ENCODE measurements around the gene FUS. TPM values are rescaled to one million over a fixed set of nuclear protein-coding genes. Genes with fewer than 3 reads are reported as not detected.
"Not testable (repeated sequence)": the region's sequence is repeated elsewhere in the genome, so short reads cannot be mapped to it uniquely, and the experiment has no call there.

Gene FUS
- total RNA-seq, 1 experiment from 2014 or later = 770 TPM

GRCh38 chr16:31194898-31195297 lies 15.0 kb downstream of the FUS start:
- ATAC-seq = no peak
- CTCF ChIA-PET = no interaction called here
- Mint-ChIP-seq H3K4me3 (no peak overlapping the region), H3K27me3 (ENCODE audit: low read depth) (no peaks in the 10 kb centered on the region), H3K4me1 (peaks cover 7% of the 10 kb centered on the region; the same call in 1 of the 2 replicates), H3K36me3 (peaks cover 71% of the 10 kb centered on the region), H3K27ac (no peak overlapping the region), H3K9me3 (no peaks in the 10 kb centered on the region)
- TF ChIP-seq GABPB1 (CRISPR knock-in tag; IDR thresholded peaks at IDR 0.05) = no peak
- no peak for TF ChIP-seq NR1H2 (CRISPR knock-in tag; IDR thresholded peaks at IDR 0.05)
- no peak for TF ChIP-seq ARID4B (CRISPR knock-in tag; IDR thresholded peaks at IDR 0.05; ENCODE audit: borderline replicate concordance)
- TF ChIP-seq ZNF263 (CRISPR knock-in tag; IDR thresholded peaks at IDR 0.05; ENCODE audit: low read depth) = no peak
- TF ChIP-seq MYBL2 (CRISPR knock-in tag; IDR thresholded peaks at IDR 0.05) = no peak
- TF ChIP-seq ZMAT4 (CRISPR knock-in tag; IDR thresholded peaks at IDR 0.05) = no peak
- no peak for TF ChIP-seq ETV6 (CRISPR knock-in tag; IDR thresholded peaks at IDR 0.05)
- no peak for TF ChIP-seq SOX15 (CRISPR knock-in tag; IDR thresholded peaks at IDR 0.05)
- TF ChIP-seq KAT7 (CRISPR knock-in tag; IDR thresholded peaks at IDR 0.05; ENCODE audit: borderline replicate concordance) = no peak
- no peak for DNase-seq (ENCODE audit: low spot score)
- POLR2A ChIA-PET = interaction anchor here (1.3 kb wide), 1 partner anchor 15 kb away, joined by 7 read pairs; the partner anchor contains the start of gene FUS

GRCh38 chr16:31195861-31196260 lies 15.9 kb downstream of the FUS start:
- CTCF ChIA-PET; DNase-seq (ENCODE audit: low spot score); POLR2A ChIA-PET; H3K9me3 Mint-ChIP-seq; H3K4me3 Mint-ChIP-seq; H3K27ac Mint-ChIP-seq; ATAC-seq; H3K27me3 Mint-ChIP-seq (ENCODE audit: low read depth): not testable (repeated sequence)
- Mint-ChIP-seq H3K4me1 (peaks cover 10% of the 10 kb centered on the region; the same call in 1 of the 2 replicates), H3K36me3 (peaks cover 62% of the 10 kb centered on the region)

GRCh38 chr16:31196324-31197088 lies 16.6 kb downstream of the FUS start:
- TF ChIP-seq NFATC4 (CRISPR knock-in tag; IDR thresholded peaks at IDR 0.05) (0 out of 2 replicates have a peak, but pooled peaks have one; percentile 36), SMAD3 (CRISPR knock-in tag; IDR thresholded peaks at IDR 0.05; ENCODE audit: borderline replicate concordance) (no peak)
- Mint-ChIP-seq H3K27ac (no peak overlapping the region), H3K9me3 (no peaks in the 10 kb centered on the region), H3K27me3 (ENCODE audit: low read depth) (no peaks in the 10 kb centered on the region), H3K4me1 (peaks cover 17% of the 10 kb centered on the region), H3K36me3 (peaks cover 55% of the 10 kb centered on the region), H3K4me3 (no peak overlapping the region)
- ChIA-PET CTCF (no interaction called here), POLR2A (interaction anchor here (1.4 kb wide), 1 partner anchor 79 kb away, joined by 4 read pairs; the partner anchor contains the start of gene KAT8)
- DNase-seq (ENCODE audit: low spot score) (no peak), ATAC-seq (no peak)

- H3K9me3 Mint-ChIP-seq = no peaks in the 10 kb centered on the region
- peaks cover 23% of the 10 kb centered on the region for H3K4me1 Mint-ChIP-seq
- H3K27ac Mint-ChIP-seq = peak overlapping the region; percentile 85
- ATAC-seq (no peak), DNase-seq (ENCODE audit: low spot score) (no peak)
- POLR2A ChIA-PET = interaction anchor here (0.6 to 2.3 kb wide), 5 partner anchors 14 to 184 kb away, joined by 3 to 6 read pairs (median 3); partner anchors contain the start of gene FUS
- no peak for TF ChIP-seq STAT6 (CRISPR knock-in tag; conservative IDR thresholded peaks at IDR 0.05; ENCODE audit: low read depth)
- TF ChIP-seq PRRX2 (CRISPR knock-in tag; IDR thresholded peaks at IDR 0.05) = 0 out of 2 replicates have a peak, but pooled peaks have one; percentile 58
- peaks cover 37% of the 10 kb centered on the region for H3K36me3 Mint-ChIP-seq
- CTCF ChIA-PET = interaction anchor here (1.6 to 1.7 kb wide), 3 partner anchors 56 to 184 kb away, joined by 6 to 9 read pairs (median 7); no protein-coding TSS in a partner anchor
- H3K27me3 Mint-ChIP-seq (ENCODE audit: low read depth) = peaks cover 8% of the 10 kb centered on the region
- no peak overlapping the region for H3K4me3 Mint-ChIP-seq
Observed at GRCh38 chr16:31198207-31198882, 18.4 kb downstream of the FUS start.
